ENCODE measurements around the gene KRT5.
"Not testable (repeated sequence)": the region's sequence is repeated elsewhere in the genome, so short reads cannot be mapped to it uniquely, and the experiment has no call there.

The KRT5 gene

GRCh38 chr12:52499806-52500560, 20.2 kb downstream of the KRT5 start:
- DNase-seq (ENCODE audit: low read depth) = no peak
- H3K4me3 ChIP-seq (ENCODE audit: low read depth, low read length) = no peak overlapping the region

GRCh38 chr12:52498946-52499345, 21.2 kb downstream of the KRT5 start:
- DNase-seq (ENCODE audit: low read depth) = no peak

GRCh38 chr12:52497975-52498374, 22.2 kb downstream of the KRT5 start:
- no peak overlapping the region for H3K4me3 ChIP-seq (ENCODE audit: low read depth, low read length)
- DNase-seq (ENCODE audit: low read depth) = no peak

More at GRCh38 chr12:52498946-52499345, 21.2 kb downstream of the KRT5 start:
- no peak overlapping the region for H3K4me3 ChIP-seq (ENCODE audit: low read depth, low read length)

- H3K4me3 ChIP-seq (ENCODE audit: low read depth, low read length) = no peak overlapping the region
- DNase-seq (ENCODE audit: low read depth) = peak; percentile 64
Measured at GRCh38 chr12:52496590-52497071, 23.6 kb downstream of the KRT5 start.

GRCh38 chr12:52496054-52496453, 24.1 kb downstream of the KRT5 start:
- no peak for DNase-seq (ENCODE audit: low read depth)
- H3K4me3 ChIP-seq (ENCODE audit: low read depth, low read length) = no peak overlapping the region

GRCh38 chr12:52495389-52495788, 24.8 kb downstream of the KRT5 start:
- no peak overlapping the region for H3K4me3 ChIP-seq (ENCODE audit: low read depth, low read length)
- no peak for DNase-seq (ENCODE audit: low read depth)

- no peak overlapping the region for H3K4me3 ChIP-seq (ENCODE audit: low read depth, low read length)
- peak; percentile 76 for DNase-seq (ENCODE audit: low read depth)
Measured at GRCh38 chr12:52494518-52494917, 25.7 kb downstream of the KRT5 start.

GRCh38 chr12:52494100-52494499, 26.1 kb downstream of the KRT5 start:
- DNase-seq (ENCODE audit: low read depth) = no peak
- no peak overlapping the region for H3K4me3 ChIP-seq (ENCODE audit: low read depth, low read length)

GRCh38 chr12:52493172-52493571, 27.0 kb downstream of the KRT5 start, which contains the start of gene KRT6A:
TSS of gene KRT6A (minus strand) at chr12:52493257. CDS start at chr12:52493188, 69 bp downstream.
- no peak within 1 kb of the TSS for H3K4me3 ChIP-seq (ENCODE audit: low read depth, low read length)
- DNase-seq (ENCODE audit: low read depth) = no peak

GRCh38 chr12:52492405-52492804, 27.8 kb downstream of the KRT5 start:
- not testable (repeated sequence) for H3K4me3 ChIP-seq (ENCODE audit: low read depth, low read length); DNase-seq (ENCODE audit: low read depth)

GRCh38 chr12:52491495-52491894, 28.7 kb downstream of the KRT5 start:
- not testable (repeated sequence) for H3K4me3 ChIP-seq (ENCODE audit: low read depth, low read length)

GRCh38 chr12:52488736-52489135, 31.5 kb downstream of the KRT5 start:
- no peak for DNase-seq (ENCODE audit: low read depth)
- no peak overlapping the region for H3K4me3 ChIP-seq (ENCODE audit: low read depth, low read length)

More at GRCh38 chr12:52491495-52491894, 28.7 kb downstream of the KRT5 start:
- DNase-seq (ENCODE audit: low read depth) = not testable (repeated sequence)

GRCh38 chr12:52487744-52488443, 32.3 kb downstream of the KRT5 start:
- not testable (repeated sequence) for H3K4me3 ChIP-seq (ENCODE audit: low read depth, low read length); DNase-seq (ENCODE audit: low read depth)

- no peak overlapping the region for H3K4me3 ChIP-seq (ENCODE audit: low read depth, low read length)
- no peak for DNase-seq (ENCODE audit: low read depth)
Measured at GRCh38 chr12:52487211-52487610, 33.0 kb downstream of the KRT5 start.

- DNase-seq (ENCODE audit: low read depth) = no peak
- no peak overlapping the region for H3K4me3 ChIP-seq (ENCODE audit: low read depth, low read length)
Measured at GRCh38 chr12:52486166-52487105, 33.8 kb downstream of the KRT5 start.

- DNase-seq (ENCODE audit: low read depth) = no peak
- H3K4me3 ChIP-seq (ENCODE audit: low read depth, low read length) = no peak overlapping the region
Measured at GRCh38 chr12:52480073-52480472, 40.1 kb downstream of the KRT5 start.

GRCh38 chr12:52477651-52478050, 42.5 kb downstream of the KRT5 start:
- DNase-seq (ENCODE audit: low read depth) = no peak

GRCh38 chr12:52474212-52474611, 46.0 kb downstream of the KRT5 start:
- H3K4me3 ChIP-seq (ENCODE audit: low read depth, low read length) = no peak overlapping the region
- DNase-seq (ENCODE audit: low read depth) = no peak

More at GRCh38 chr12:52477651-52478050, 42.5 kb downstream of the KRT5 start:
- no peak overlapping the region for H3K4me3 ChIP-seq (ENCODE audit: low read depth, low read length)

- DNase-seq (ENCODE audit: low read depth) = no peak
Measured at GRCh38 chr12:52473768-52474167, 46.4 kb downstream of the KRT5 start, which contains the start of gene KRT6C. TSS of gene KRT6C (minus strand) at chr12:52473805. CDS start at chr12:52473737, 68 bp downstream.

More at GRCh38 chr12:52473768-52474167, 46.4 kb downstream of the KRT5 start, which contains the start of gene KRT6C:
- H3K4me3 ChIP-seq (ENCODE audit: low read depth, low read length) = no peak within 1 kb of the TSS
